ENCODE data around the gene SCRN3. TPM values are rescaled to one million over a fixed set of nuclear protein-coding genes. Genes with fewer than 3 reads are reported as not detected.

Gene SCRN3
- total and polyA plus RNA-seq, 2 of the 4 experiments (the other 2 are of a cell fraction): 9.9 to 11.4 TPM

GRCh38 chr2:174449033-174449432 is 53.5 kb downstream of the SCRN3 start:
- no TSS peak for BruUV-seq (replicated peaks)
- Histone ChIP-seq H2BK20ac (ENCODE audit: low read depth, low read length) (no peak overlapping the region), H3K4me1 (ENCODE audit: control insufficient read depth, insufficient read depth, low read length) (no peaks in the 10 kb centered on the region), H3K18ac (ENCODE audit: low read depth, low read length) (no peak overlapping the region), H3K14ac (replicated peaks; ENCODE audit: low read depth, low read length) (no peak overlapping the region), H3K9ac (ENCODE audit: low read depth, low read length) (no peak overlapping the region), H3K79me1 (ENCODE audit: low read depth in 1 of 2, low read length in 2 of 2) (no peaks in the 10 kb centered on the region), H2AFZ (replicated peaks; ENCODE audit: low read length, poor library complexity) (no peak overlapping the region), H4K20me1 (ENCODE audit: insufficient read depth, low read length) (no peaks in the 10 kb centered on the region), H3K4me3 (ENCODE audit: insufficient read depth, low read depth, low read length) (no peak overlapping the region), H3K4me2 (ENCODE audit: low read depth, low read length) (no peak overlapping the region), H2BK15ac (ENCODE audit: low read depth, low read length) (no peak overlapping the region), H3K56ac (ENCODE audit: extremely low read depth, insufficient read depth, low read length) (no peak overlapping the region), H4K8ac (ENCODE audit: low read depth in 2 of 2, low read length in 2 of 2) (no peak overlapping the region), H3K9me1 (ENCODE audit: insufficient read depth, low read length) (no peaks in the 10 kb centered on the region), H2AK9ac (replicated peaks; ENCODE audit: low read depth, low read length, poor library complexity) (no peak overlapping the region), H4K5ac (ENCODE audit: low read depth, low read length) (no peak overlapping the region), H3K27ac (ENCODE audit: insufficient read depth, low read length) (no peak overlapping the region), H3K36me3 (ENCODE audit: control insufficient read depth, insufficient read depth, low read length) (no peaks in the 10 kb centered on the region), H3K4ac (ENCODE audit: low read depth, low read length) (no peak overlapping the region), H4K91ac (ENCODE audit: insufficient read depth, low read depth, low read length) (no peak overlapping the region), H2AK5ac (ENCODE audit: low read depth, low read length) (no peak overlapping the region), H3K9me3 (ENCODE audit: control insufficient read depth, insufficient read depth, low read length) (no peaks in the 10 kb centered on the region), H2BK120ac (ENCODE audit: low read depth, low read length) (no peak overlapping the region), H3K27me3 (ENCODE audit: control insufficient read depth, insufficient read depth, low read length) (no peaks in the 10 kb centered on the region), H3K23ac (ENCODE audit: low read depth, low read length) (no peak overlapping the region), H2BK5ac (ENCODE audit: low read depth, low read length, poor library complexity, severe bottlenecking) (no peak overlapping the region)
- DNase-seq (peak; percentile 41), ATAC-seq (ENCODE audit: low read depth) (no peak)
- POLR2A ChIA-PET (ENCODE audit: unreplicated experiment): no interaction called here
- WGBS, 2 experiments (ENCODE audit: extremely low coverage in 2 of 2, insufficient read length in 1 of 2): no CpG with 5 or more reads among the region's 2 CpGs
- intact Hi-C loops (cut with micrococcal nuclease): no loop called here
- dilution Hi-C loops (cut with HindIII; ENCODE audit: low sequenced_read_pairs, unreplicated experiment): no loop called here
- no peak for TF ChIP-seq POLR2A (IDR thresholded peaks at IDR 0.05; ENCODE audit: low read depth, low read length)
- no peak for TF ChIP-seq SMC3 (IDR thresholded peaks at IDR 0.05; ENCODE audit: low read depth, low read length)
- no peak for TF ChIP-seq CEBPB (IDR thresholded peaks at IDR 0.05; ENCODE audit: low read depth, low read length)
- no peak for TF ChIP-seq RCOR1 (IDR thresholded peaks at IDR 0.05; ENCODE audit: insufficient replicate concordance, low read length)
- no peak for TF ChIP-seq NFE2L2 (IDR thresholded peaks at IDR 0.05; ENCODE audit: low read depth, low read length)
- TF ChIP-seq FOS (IDR thresholded peaks at IDR 0.05; ENCODE audit: low read depth, low read length): no peak
- TF ChIP-seq, protein P1, sequence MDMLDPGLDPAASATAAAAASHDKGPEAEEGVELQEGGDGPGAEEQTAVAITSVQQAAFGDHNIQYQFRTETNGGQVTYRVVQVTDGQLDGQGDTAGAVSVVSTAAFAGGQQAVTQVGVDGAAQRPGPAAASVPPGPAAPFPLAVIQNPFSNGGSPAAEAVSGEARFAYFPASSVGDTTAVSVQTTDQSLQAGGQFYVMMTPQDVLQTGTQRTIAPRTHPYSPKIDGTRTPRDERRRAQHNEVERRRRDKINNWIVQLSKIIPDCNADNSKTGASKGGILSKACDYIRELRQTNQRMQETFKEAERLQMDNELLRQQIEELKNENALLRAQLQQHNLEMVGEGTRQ (IDR thresholded peaks at IDR 0.05; ENCODE audit: low read depth, low read length): no peak
- TF ChIP-seq, protein P2, sequence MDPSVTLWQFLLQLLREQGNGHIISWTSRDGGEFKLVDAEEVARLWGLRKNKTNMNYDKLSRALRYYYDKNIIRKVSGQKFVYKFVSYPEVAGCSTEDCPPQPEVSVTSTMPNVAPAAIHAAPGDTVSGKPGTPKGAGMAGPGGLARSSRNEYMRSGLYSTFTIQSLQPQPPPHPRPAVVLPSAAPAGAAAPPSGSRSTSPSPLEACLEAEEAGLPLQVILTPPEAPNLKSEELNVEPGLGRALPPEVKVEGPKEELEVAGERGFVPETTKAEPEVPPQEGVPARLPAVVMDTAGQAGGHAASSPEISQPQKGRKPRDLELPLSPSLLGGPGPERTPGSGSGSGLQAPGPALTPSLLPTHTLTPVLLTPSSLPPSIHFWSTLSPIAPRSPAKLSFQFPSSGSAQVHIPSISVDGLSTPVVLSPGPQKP (IDR thresholded peaks at IDR 0.05; ENCODE audit: borderline replicate concordance, low read depth, low read length): no peak
- TF ChIP-seq CTCF (conservative IDR thresholded peaks at IDR 0.05; ENCODE audit: low read depth, low read length): no peak
- TF ChIP-seq CHD1 (IDR thresholded peaks at IDR 0.05; ENCODE audit: low read depth, low read length): no peak
- no peak for TF ChIP-seq RFX5 (IDR thresholded peaks at IDR 0.05; ENCODE audit: low read depth, low read length)
- TF ChIP-seq MAFK (IDR thresholded peaks at IDR 0.05; ENCODE audit: low read depth, low read length): no peak
- no peak for TF ChIP-seq MXI1 (IDR thresholded peaks at IDR 0.05; ENCODE audit: borderline replicate concordance, low read depth, low read length)
- no peak for TF ChIP-seq BHLHE40 (IDR thresholded peaks at IDR 0.05; ENCODE audit: low read depth, low read length)
- no peak for TF ChIP-seq RAD21 (IDR thresholded peaks at IDR 0.05; ENCODE audit: low read length)
- no peak for TF ChIP-seq MAZ (IDR thresholded peaks at IDR 0.05; ENCODE audit: borderline replicate concordance, low read depth, low read length)
- in situ Hi-C loops (cut with MboI; ENCODE audit: low sequenced_read_pairs): no loop called here
- CTCF ChIA-PET: no interaction called here

Data from IMR-90 (cell line).